Activated CD4-positive, alpha-beta T cell treated with anti-CD3 and anti-CD28 coated beads, Interleukin-2, amount 50 U/mL, for 48 hours (primary cell): Measurements from ENCODE around the gene ZNF20.

Experiments
- DNase-seq, 2 experiments: peaks; one replicate each; pipeline ENCODE4 v3.0.0-alpha.2; 2020

ZNF20 gene

DNA sequence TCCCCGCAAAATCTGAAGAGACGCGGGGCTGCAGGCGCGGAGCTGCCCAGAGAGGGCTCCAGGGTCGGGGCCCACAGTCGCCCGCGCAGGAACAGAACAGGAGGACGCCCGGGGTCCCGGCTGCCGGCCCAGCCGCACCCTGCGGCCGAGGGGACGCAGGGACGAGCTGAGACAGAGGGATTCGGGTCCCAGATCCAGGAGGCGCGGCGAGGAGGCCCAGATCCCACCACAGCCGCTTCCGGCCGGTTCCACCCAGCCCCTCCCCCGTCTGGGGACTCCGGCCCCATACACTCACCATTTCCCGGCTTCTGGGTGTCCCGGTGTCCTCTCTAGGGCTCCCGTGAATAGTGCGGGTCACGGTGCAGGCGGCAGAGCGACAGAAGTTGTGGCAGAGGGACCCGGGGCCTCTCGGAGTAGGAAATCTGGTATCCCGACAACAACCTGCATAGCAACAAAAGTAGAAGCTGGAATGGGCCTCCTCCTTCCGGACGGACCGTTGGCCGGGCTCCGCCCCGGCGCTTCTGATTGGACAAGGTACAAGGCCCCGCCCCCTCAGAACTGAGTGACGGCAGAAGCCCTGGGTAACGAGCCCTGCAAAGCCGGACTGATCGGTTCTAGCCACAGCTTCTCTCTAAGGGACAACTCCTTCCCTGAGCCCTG, at the start of gene ZNF20:
Gene ZNF20, minus strand, starts transcription at position 466 of the 660 bp plus-strand sequence. Its CDS starts 168 bp downstream, at position 298.
- peak; percentile 94 to 97 for DNase-seq

DNA sequence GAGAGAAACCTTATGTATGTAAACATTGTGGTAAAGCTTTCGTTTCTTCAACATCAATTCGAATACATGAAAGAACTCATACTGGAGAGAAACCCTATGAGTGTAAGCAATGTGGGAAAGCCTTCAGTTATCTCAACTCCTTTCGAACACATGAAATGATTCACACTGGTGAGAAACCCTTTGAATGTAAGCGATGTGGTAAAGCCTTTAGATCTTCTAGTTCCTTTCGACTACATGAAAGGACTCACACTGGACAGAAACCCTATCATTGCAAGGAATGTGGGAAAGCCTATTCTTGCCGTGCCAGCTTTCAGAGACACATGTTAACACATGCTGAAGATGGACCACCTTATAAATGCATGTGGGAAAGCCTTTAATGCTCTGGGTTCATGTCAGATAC, 47.5 kb upstream of the ZNF20 start:
- no peak for DNase-seq

DNA sequence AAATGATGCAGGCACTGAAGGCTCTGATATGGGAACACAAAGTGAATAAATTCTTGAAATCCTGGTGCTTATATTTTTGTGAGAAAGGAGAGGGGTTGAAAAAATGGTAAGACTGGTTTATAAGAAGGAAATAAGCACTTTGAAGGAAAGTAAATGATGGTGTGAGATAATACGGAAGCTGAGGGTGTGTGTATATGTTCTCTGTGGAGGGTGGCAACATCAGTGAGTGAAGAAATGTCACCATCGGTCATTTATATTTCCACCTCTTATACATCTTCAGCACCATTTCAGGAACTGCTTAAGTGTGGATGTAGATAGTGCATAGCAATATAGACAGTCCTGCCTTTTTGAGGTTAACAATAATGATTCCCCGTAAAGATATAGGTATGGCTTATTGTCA, 40.2 kb upstream of the ZNF20 start:
- no peak for DNase-seq

DNA sequence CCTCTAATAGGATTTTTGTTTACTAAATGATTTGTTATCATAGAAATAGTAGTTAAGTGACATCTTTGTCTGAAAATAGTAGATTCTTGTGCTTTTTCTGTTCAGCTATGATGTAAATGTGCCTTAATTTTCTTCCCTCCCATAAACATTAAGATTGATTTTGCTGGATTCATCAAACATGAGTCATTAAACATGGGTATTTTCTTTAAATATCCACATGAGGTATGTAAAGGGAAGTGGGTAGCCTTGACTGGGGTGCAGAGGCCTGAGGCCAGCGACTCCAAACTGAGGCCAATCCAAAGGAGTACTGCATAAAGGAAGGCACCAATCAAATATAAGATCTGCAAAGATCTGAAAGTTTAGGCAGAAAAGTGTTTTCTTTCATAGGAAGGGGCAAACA, 26.5 kb upstream of the ZNF20 start:
- no peak for DNase-seq

DNA sequence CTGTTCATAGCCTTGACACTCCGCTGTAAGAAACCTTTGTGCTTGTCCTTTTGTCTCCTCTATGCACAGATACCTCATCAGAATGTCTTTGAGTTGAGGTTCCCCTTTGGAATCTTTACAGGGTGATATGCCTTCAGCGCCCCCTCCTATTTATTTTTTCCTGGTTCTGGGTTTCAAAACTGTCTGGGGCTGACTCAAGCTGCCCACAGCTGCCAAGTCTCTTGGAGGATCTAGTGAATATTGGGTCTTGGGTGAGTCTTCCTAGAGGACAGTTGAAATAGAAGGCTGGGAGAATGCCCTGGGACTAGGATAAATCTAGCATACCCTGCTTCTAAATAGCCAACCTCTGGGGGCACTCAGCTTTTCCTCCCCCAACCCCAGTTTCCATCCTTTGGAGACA, 23.7 kb upstream of the ZNF20 start:
- no peak for DNase-seq

DNA sequence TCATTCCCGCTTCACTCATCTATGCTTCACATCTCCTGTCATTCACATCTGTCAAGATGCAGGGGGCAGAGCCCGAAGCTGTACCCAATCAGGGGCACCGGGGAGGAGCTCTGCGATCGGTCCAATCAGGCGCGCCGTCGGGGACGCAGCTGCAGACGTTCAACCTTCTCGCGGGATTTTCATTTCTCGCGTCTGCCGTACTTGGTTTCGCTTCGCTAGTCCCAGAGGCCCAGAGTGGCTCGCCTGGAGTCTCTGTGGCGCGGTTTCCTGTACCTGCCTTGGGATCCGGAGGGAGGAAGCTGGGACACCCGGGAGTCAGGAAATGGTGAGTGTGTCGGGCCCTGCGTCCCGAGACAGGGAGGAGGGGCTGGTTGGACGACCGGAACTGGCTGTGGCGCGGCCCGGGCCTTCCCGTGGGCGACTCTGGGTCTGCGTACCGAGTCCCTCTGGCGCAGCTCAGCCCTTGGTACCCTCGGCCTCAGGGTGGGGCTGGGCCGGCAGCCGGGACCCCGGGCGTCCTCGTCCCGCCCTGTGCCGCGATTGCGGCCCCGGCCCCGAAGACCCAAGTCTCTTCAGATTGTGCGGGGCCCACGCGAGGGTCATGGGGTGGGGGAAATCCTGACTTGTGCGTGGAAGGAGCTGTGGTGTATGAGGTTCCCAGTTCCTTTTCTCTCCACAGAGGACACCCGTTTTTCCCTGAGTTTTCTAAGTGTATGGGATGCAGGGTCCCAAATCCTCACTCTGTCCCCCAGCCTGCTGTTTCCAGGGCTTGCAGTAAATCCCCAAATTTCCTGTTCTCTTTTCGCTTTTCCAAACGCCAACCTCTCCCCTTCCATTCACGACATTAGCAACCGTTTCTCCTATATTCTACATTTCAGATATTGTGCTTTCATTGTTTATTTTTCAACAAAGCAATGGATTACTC, 23.0 kb upstream of the ZNF20 start, which contains the start of gene ZNF136:
Gene ZNF136, plus strand, starts transcription at position 215 of the 925 bp plus-strand sequence. Its CDS starts 108 bp downstream, at position 323.
- peak; percentile 92 to 95 for DNase-seq

DNA sequence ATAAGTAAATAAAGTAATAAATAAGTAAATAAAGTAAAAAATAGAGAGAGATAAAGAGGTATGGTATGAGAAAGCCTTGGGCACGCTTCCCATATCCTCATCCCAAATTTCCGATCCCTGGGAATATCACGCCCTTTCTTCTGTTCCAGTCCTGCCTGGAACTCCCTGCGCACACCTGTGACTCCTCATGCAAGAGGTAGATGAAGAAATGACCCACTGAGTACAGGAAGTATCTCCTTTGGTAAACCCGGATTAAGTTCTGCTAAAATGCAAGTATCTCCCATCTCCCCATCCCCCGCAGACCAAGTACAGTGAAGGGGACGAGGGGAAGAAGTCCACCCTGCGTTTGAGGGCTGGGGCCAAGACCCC, 22.3 kb upstream of the ZNF20 start:
- DNase-seq: no peak

DNA sequence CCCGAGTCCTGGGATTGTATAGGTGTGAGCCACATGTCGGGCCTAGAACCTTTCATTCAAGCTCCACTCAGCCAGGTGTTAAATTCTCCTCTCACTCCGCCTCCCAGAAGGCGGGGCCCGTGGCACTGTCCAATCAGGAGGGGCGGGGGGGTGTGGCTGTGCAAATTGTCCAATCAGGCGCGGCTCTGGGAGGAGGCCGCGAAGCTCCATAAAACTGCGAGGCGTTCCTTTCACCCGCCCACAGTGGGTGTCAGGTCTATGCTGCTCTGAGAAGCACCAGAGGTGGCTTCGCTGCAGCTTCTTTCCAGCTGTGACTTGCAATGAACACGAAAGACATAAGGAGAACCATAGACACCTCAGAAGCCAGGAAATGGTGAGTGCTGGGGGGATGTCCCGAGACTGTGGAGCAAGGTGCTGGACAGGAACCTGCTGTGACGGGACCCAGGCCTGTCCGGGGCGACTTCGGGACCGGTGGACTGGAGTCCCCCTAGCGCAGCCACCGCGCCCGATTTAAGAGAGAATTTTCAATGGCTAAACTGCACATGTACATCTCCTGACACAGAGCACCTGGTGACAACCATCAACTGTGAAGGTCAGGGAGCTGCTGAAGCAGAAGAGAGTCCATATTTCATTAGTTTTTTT, 19.7 kb upstream of the ZNF20 start:
- DNase-seq: no peak

DNA sequence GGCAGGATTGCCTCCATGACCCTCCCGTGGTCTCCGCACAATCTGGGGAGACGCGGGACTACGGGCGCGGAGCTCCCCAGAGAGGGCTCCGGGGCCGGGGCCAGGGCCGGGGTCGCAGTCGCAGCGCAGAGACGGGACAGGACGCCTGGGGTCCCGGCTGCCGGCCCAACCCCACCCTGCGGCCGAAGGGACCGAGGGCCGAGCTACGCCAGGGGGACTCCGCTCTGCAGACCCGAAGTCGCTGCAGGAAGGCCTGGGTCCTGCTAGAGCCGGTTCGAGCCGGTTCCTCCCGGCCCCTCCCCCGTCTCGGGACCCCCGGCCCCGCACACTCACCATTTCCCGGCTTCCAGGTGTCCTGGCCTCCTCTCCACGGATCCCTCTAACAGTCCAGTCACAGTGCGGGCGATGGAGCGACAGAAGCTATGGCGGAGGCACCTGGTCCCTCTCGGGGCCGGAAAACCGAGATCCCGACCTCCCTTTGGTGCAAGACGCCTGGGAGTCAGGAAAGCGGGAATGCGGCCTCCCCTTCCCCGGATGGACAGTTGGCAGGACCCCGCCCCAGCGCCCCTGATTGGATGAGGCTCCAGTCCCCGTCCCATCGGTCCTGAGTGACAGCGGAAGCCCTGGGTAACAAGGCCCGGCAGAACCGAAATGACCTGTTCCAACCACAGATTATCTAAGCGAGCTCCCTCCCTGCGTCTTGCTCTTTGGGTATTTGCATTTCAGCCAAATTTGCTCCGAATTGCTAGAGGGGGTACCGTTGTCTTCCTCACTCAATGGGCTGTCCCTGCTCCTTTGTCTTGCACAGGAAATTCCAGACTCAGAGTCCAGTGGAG, 16.3 kb upstream of the ZNF20 start, which contains the start of gene ZNF625:
Gene ZNF625, minus strand, starts transcription at position 512 of the 836 bp plus-strand sequence. Its CDS starts 176 bp downstream, at position 336.
- DNase-seq: peak; percentile 54 to 72

DNA sequence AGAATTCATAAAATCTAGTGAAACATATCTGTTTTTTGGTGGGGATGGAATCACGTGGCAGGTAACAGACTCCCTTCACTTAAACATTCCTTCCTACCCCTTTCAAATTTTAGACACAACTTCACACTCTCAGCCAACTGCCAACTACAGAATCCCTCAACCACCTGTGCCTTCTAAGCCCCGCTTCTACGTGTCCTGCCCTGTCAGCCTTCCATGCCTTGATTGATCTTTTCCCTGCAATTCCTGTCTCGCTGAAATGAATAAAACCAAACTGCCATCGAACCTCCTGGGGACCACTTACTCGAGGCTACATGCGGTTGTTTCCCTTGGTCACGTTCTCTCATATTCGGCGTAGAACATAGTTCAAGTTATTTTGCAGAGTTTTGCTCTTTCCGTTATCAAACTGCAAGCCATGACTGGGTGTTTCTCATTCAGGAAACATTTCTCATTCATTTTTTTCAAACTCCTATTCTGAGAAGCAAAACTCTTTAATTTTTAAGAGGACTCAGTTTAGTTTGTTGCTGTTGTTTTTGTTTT, 15.2 kb upstream of the ZNF20 start:
- DNase-seq: no peak

DNA sequence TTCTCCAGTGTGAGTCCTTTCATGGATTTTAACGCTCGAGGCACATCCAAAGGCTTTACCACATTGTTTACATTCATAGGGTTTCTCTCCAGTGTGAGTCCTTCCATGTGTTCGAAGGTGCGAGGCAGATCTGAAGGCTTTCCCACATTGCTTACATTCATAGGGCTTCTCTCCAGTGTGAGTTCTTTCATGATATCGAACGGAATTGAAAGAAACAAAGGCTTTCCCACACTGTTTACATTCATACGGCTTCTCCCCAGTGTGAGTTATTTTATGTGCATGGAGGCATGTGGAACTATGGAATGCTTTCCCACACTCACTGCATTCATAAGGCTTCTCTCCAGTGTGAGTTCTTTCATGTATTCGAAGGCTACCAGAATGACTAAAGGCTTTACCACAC, 5.2 kb upstream of the ZNF20 start:
- no peak for DNase-seq

DNA sequence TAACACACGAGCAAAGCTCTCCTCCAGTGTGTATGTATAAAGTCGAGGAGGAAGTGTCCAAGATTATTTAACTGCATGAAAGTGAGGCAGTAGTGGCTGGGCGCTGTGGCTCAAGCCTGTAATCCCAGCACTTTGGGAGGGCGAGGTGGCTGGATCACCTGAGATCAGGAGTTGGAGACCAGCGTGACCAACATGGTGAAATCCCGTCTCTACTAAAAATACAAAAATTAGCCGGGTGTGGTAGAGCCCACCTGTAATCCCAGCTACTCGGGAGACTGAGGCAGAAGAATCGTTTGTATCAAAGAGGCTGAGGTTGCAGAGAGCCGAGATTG, 1.2 kb upstream of the ZNF20 start:
- DNase-seq: no peak

DNA sequence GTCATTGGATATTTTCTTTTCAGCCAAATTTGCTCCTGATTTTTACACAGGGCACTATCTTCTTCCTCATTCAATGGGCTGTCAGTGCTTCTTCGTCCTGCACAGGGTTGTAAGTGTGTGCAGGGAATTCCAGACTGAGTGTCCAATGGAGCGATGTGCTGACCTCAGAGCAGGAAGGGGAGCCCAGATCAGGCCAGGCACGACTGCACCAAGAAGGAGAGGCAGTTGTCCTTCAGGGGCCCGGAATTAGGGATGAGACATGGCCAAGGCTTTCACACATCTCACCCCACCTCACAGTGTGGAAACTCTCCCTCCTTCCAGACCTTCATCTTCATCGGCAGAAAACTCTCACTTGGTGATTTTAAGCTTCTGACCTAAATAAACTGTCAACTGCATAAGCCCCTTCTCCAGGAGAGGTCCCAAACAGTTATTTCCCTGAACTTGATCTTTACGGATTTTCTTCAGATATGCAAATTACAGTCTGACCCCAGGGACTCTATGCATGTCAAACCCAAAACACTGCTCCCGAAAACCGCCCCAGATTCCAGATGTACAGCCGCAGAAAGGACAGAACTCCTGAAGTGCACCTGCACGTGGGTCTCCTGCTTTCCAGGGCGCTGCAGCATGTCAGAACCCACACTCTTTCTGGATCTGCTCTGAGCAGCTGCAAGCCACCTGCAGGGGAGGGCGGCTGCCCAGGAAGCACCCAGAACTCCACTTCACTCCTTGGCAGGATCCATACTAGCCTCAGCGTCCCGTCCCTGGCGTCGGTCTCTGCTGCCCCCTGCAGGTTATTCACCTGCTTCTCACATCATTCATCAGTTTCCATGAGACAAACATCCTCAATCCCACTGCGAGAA, 625 bp upstream of the ZNF20 start:
- peak; percentile 89 to 92 for DNase-seq

DNA sequence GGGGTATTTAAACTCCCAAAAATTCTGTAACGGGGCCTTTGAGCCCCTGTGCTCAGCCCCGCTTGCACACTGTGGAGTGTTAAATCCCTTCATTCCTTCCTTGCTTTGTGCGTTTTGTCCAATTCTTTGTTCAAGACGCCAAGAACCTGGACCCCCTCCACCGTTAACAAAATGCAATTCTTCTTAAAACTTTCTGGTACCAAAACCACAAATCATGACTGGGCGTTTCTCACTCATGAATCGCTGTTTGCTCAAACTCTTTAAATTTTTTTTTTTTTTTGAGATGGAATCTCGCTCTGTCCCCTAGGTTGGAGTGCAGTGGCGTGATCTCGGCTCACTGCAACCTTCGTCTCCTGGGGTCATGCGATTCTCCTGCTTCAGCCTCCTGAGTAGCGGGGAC, 881 bp downstream of the ZNF20 start:
- DNase-seq: no peak

DNA sequence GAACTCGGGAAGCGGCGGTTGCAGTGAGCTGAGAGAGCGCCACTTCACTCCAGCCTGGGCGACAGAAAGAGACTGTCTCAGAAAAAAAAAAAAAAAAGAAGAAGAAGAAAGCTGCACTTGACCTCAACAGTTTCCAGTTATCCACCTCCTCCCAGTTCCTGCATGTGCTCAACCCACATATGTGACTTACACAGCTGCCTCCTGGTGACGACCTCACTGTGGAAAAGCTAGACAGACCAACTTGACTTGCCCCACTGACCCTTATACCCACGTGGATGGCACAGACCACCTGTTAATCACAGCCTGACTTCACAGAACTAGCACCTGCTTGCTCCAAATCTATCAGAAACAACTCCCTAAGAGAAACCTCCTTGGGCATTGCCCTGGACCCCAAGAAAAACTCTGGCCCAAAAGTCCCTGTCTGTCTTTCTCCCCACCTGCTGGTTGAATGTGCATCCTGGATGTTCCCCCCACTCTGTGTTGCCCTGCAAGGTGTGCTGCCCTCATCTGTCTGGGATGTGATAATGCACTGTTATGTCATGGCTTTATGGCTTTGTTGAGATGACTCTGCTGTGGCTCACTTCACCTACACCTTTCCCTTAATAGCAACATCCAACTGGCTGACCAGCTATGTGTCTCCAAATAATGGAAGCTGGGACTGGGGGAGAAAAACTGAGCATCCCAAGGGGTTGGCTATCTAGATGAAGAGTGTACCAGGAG, 2.8 kb downstream of the ZNF20 start:
- peak; percentile 33 to 42 for DNase-seq

DNA sequence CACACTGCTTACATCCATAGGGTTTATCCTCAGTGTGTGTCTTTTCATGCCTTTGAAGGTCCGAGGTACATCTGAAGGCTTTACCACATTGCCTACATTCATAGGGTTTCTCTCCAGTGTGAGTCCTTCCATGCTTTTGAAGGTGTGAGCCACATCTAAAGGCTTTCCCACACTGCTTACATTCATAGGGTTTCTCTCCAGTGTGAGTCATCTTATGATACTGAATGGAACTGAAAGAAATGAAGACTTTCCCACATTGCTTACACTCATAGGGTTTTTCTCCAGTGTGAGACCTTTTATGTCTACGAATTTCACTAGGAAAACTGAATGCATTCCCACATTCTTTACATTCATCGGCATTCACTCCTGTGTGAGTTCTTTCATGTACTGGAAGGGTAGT, 7.1 kb downstream of the ZNF20 start:
- no peak for DNase-seq

DNA sequence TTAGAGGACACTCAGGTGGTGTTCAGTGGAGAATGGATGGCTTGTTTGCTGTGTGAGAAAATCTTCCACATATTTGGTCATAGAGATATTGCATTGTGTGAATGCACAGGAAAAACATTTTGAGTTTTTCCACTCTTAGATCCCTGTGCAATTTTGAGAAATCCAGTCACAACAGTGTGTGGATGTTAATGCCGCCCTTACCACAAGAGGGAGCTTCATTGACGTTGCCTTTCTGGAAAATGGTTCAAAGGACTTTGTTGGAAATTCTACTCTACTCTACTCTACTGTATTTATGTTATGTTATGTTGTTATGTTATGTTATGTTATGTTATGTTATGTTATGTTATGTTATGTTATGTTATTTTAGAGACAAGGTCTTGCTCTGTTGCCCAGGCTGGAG, 13.4 kb downstream of the ZNF20 start:
- DNase-seq: peak in 1 of 2 experiments; percentile 27

DNA sequence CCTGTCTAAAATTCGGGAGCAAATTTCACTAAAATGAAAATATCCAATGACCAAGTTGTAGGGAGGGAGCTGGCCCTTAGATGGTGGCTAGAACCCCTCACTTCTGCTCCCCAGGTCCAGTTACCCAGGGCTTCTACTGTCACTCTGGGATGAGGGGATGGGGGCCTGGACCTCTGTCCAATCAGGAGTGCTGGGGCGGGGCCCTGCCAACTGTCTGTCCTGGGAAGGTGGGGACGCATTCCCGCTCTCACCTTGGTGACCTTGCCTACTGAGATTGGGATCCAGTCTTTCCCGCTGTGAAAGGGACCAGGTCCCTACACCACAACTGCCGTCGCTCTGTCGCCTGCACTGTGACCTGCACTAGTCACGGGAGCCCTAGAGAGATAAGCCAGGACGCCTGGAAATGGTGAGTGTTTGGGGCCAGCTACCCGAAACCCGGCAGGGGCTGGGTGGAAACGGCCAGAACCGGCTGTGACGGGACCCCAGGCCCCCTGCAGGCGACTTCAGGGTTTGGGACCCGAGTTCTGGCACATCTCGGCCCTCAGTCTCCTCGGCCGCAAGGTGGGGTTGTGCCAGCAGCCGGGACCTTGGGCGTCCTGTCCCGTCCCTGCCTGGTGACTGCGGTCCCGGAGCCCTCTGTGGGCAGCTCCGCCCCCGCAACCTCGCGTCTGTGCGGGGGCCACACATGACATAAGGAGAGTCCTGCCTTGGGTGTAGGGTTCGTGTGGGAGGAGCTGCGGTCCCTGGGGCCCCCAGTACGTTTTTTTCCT, 22.8 kb downstream of the ZNF20 start:
- DNase-seq: no peak

DNA sequence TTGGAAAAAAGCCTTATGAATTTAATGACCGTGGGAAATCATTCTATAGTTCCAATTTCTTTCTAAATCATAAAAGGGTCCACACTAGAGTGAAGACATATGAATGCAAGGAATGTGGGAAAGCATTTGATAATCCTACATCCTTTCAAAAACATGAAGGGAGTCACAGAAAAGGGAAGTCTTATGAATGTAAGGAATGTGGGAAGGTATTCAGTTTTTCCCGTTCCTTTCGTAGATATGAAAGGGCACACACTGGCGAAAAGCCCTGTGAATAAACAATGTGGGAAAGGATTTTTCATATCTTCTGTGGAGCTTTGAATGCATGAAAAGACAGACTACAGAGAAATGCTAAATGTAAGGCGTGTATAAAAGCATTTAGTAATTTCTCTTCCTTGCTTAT, 27.0 kb downstream of the ZNF20 start:
- no peak for DNase-seq

DNA sequence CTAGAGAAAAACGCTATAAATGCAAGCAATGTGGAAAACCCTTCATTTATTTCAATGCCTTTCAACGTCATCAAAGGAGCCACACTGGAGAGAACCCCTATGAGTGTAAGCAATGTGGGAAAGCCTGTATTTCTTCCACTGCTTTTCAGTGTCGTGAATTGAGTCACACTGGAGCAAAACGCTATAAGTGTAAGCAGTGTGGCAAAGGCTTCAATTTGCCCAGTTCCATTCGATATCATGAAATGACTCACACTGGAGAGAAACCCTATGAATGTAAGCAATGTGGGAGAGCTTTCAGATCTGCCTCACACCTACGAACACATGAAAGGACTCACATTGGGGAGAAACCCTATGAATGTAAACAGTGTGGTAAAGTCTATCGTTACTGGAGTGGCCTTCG, 27.4 kb downstream of the ZNF20 start:
- DNase-seq: peak in 1 of 2 experiments; percentile 25
